H9 (cell line): Measurements from ENCODE around the gene SLC9A4. TPM values are rescaled to one million over a fixed set of nuclear protein-coding genes. Genes with fewer than 3 reads are reported as not detected.

Source experiments
- DNase-seq: peaks from one replicate; pipeline ENCODE4 v3.0.0-alpha.2; 2017
- H2AFZ ChIP-seq: one replicate; pipeline ENCODE4 v1.6.1; 2013; ENCODE audit warnings: mild to moderate bottlenecking, low read length, control low read depth, moderate library complexity
- H2AK5ac ChIP-seq: 2 replicates; pipeline ENCODE4 v1.6.1; 2013; ENCODE audit warnings: low read length, control low read depth, mixed read lengths; ENCODE audit not compliant: insufficient read length
- H2BK120ac ChIP-seq: one replicate; pipeline ENCODE4 v1.6.1; 2013; ENCODE audit warnings: low read depth, mild to moderate bottlenecking, low read length, control low read depth, inconsistent platforms; ENCODE audit not compliant: poor library complexity, severe bottlenecking
- H2BK12ac ChIP-seq: 2 replicates; pipeline ENCODE4 v1.6.1; 2013; ENCODE audit warnings: low read length, control low read depth, mixed read lengths, low read depth; ENCODE audit not compliant: insufficient read length
- H2BK15ac ChIP-seq: 2 replicates; pipeline ENCODE4 v1.6.1; 2013; ENCODE audit warnings: low read depth, low read length, control low read depth
- H2BK20ac ChIP-seq: one replicate; pipeline ENCODE4 v1.6.1; 2013; ENCODE audit warnings: low read depth, mild to moderate bottlenecking, low read length, control low read depth, inconsistent platforms; ENCODE audit not compliant: poor library complexity, severe bottlenecking
- H2BK5ac ChIP-seq: 2 replicates; pipeline ENCODE4 v1.6.1; 2013; ENCODE audit warnings: low read length, control low read depth, mixed read lengths; ENCODE audit not compliant: insufficient read length
- H3K14ac ChIP-seq: 2 replicates; pipeline ENCODE4 v1.6.1; 2013; ENCODE audit warnings: low read length, control low read depth; ENCODE audit not compliant: insufficient read depth
- H3K18ac ChIP-seq: 2 replicates; pipeline ENCODE4 v1.6.1; 2013; ENCODE audit warnings: low read depth, mild to moderate bottlenecking, mixed read lengths, low read length, control low read depth; ENCODE audit not compliant: insufficient read length
- H3K23ac ChIP-seq: 2 replicates; pipeline ENCODE4 v1.6.1; 2013; ENCODE audit warnings: low read length, control low read depth, mixed read lengths, low read depth; ENCODE audit not compliant: insufficient read length
- H3K23me2 ChIP-seq: 2 replicates; pipeline ENCODE4 v1.6.1; 2013; ENCODE audit warnings: low read depth, mild to moderate bottlenecking, mixed read lengths, low read length, control low read depth; ENCODE audit not compliant: insufficient read length, poor library complexity, severe bottlenecking
- H3K27ac ChIP-seq: 2 replicates; pipeline ENCODE4 v1.5.1; 2013; ENCODE audit warnings: low read length, control low read depth, mixed read lengths, low read depth; ENCODE audit not compliant: insufficient read length
- H3K27me3 ChIP-seq: 2 replicates; pipeline ENCODE4 v1.6.1; 2013; ENCODE audit warnings: low read length, control low read depth, inconsistent platforms; ENCODE audit not compliant: insufficient read depth
- H3K4ac ChIP-seq: 2 replicates; pipeline ENCODE4 v1.6.1; 2013; ENCODE audit warnings: low read depth, mild to moderate bottlenecking, control low read depth, inconsistent platforms, low read length, moderate library complexity
- H3K4me1 ChIP-seq: 2 replicates; pipeline ENCODE4 v1.6.1; 2013; ENCODE audit warnings: low read length, control low read depth, inconsistent platforms; ENCODE audit not compliant: insufficient read depth
- H3K4me2 ChIP-seq: 2 replicates; pipeline ENCODE4 v1.6.1; 2013; ENCODE audit warnings: low read length, control low read depth, mixed read lengths; ENCODE audit not compliant: insufficient read length, insufficient read depth
- H3K56ac ChIP-seq: 2 replicates; pipeline ENCODE4 v1.6.1; 2013; ENCODE audit warnings: low read depth, mild to moderate bottlenecking, mixed read lengths, low read length, control low read depth; ENCODE audit not compliant: insufficient read length
- H3K79me1 ChIP-seq: 2 replicates; pipeline ENCODE4 v1.6.1; 2013; ENCODE audit warnings: low read depth, mild to moderate bottlenecking, moderate library complexity, low read length, control low read depth, inconsistent platforms; ENCODE audit not compliant: insufficient read depth, poor library complexity, severe bottlenecking
- H3K79me2 ChIP-seq: 2 replicates; pipeline ENCODE4 v1.6.1; 2013; ENCODE audit warnings: low read length, control low read depth, inconsistent platforms; ENCODE audit not compliant: insufficient read depth
- H3K9ac ChIP-seq: 2 replicates; pipeline ENCODE4 v1.6.1; 2013; ENCODE audit warnings: low read length, control low read depth, mixed read lengths; ENCODE audit not compliant: insufficient read length; ENCODE audit errors: extremely low read depth
- H3K9me3 ChIP-seq: one replicate; pipeline ENCODE4 v1.6.1; 2013; ENCODE audit warnings: low read depth, low read length, inconsistent platforms; ENCODE audit not compliant: control insufficient read depth
- H3T11ph ChIP-seq: one replicate; pipeline ENCODE4 v1.6.1; 2013; ENCODE audit warnings: mild to moderate bottlenecking, low read length, control low read depth, inconsistent platforms
- H4K20me1 ChIP-seq: one replicate; pipeline ENCODE4 v1.6.1; 2013; ENCODE audit not compliant: control insufficient read depth, insufficient read length, insufficient read depth
- H4K5ac ChIP-seq: 2 replicates; pipeline ENCODE4 v1.6.1; 2013; ENCODE audit warnings: low read depth, mild to moderate bottlenecking, mixed read lengths, low read length, control low read depth; ENCODE audit not compliant: insufficient read length
- H4K8ac ChIP-seq: replicated peaks from 2 replicates; pipeline ENCODE4 v1.6.1; 2013; ENCODE audit warnings: low read length, control low read depth, mixed read lengths, low read depth; ENCODE audit not compliant: insufficient read length
- H4K91ac ChIP-seq: 2 replicates; pipeline ENCODE4 v1.6.1; 2013; ENCODE audit warnings: low read depth, mild to moderate bottlenecking, moderate library complexity, mixed read lengths, low read length, control low read depth; ENCODE audit not compliant: insufficient read length
- H3K27ac Mint-ChIP-seq, 3 experiments: 2 replicates in 2 of 3; 3 replicates in 1 of 3; pipeline ENCODE4 v1.8.0; 2020 to 2021; ENCODE audit warnings: mixed read lengths in 3 of 3, mild to moderate bottlenecking in 1 of 3, moderate library complexity in 1 of 3
- H3K27me3 Mint-ChIP-seq: 2 replicates; pipeline ENCODE4 v1.8.0; 2021; ENCODE audit warnings: low read depth, mild to moderate bottlenecking, moderate library complexity, mixed read lengths
- H3K36me3 Mint-ChIP-seq, 3 experiments: 2 replicates in 2 of 3; 3 replicates in 1 of 3; pipeline ENCODE4 v1.8.0; 2020 to 2021; ENCODE audit warnings: low read depth in 3 of 3, mixed read lengths in 3 of 3; ENCODE audit not compliant: insufficient read depth in 1 of 3
- H3K4me1 Mint-ChIP-seq, 2 experiments: 2 replicates each; pipeline ENCODE4 v1.8.0; 2020; ENCODE audit warnings: mixed read lengths in 2 of 2
- H3K4me3 Mint-ChIP-seq, 2 experiments: 2 replicates in 1 of 2; 3 replicates in 1 of 2; pipeline ENCODE4 v1.8.0; 2020 to 2021; ENCODE audit warnings: mild to moderate bottlenecking in 2 of 2, mixed read lengths in 2 of 2, moderate library complexity in 1 of 2
- H3K9me3 Mint-ChIP-seq, 2 experiments: 2 replicates in 1 of 2; 3 replicates in 1 of 2; pipeline ENCODE4 v1.8.0; 2020; ENCODE audit warnings: mild to moderate bottlenecking in 2 of 2, mixed read lengths in 2 of 2, moderate library complexity in 1 of 2
- CTCF ChIP-seq: fragments of 200-600 bp; sonication (generic); conservative IDR thresholded peaks from 3 replicates; pipeline ENCODE4 v1.8.0; 2021; ENCODE audit warnings: antibody characterized with exemption, mild to moderate bottlenecking
- WGBS: extraction: QIAGEN DNeasy Blood & Tissue Kit; methylation state at CpG from one replicate; pipeline ENCODE4 v1.1.7; 2013; ENCODE audit warnings: missing lambda C conversion rate, low lambda C conversion rate, mixed read lengths; ENCODE audit not compliant: insufficient read length; ENCODE audit errors: extremely low coverage; 5-methylcytosine and 5-hydroxymethylcytosine counted together
- microRNA-seq: library from miRNA; unstranded; fragments of <30 nt; microRNA quantifications from one replicate; pipeline ENCODE4, GENCODE V29; 2020; ENCODE audit warnings: borderline microRNAs expressed
- total RNA-seq: library from RNA; stranded (reverse); gene quantifications from 2 replicates; pipeline ENCODE4 v1.2.1, GENCODE V29; 2021

SLC9A4 gene
- total RNA-seq, 1 experiment from 2014 or later = not detected

DNA sequence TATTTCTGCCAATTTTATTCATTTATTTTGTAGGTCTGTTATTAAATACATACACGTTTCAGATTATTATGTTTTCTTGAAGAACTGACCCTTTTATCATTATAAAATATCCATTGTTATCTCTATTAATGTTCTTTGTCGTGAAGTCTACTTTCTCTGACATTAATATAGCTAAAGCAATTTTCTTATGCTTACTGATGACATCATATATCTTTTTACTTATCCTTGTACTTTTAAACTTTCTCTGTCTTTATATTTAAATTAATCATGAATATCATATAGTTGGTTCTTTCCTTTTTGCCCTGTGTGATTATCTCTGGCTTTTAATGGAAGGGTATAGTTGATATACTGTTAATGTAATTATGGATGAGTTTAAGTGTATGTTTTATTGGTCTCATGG, 109.8 kb downstream of the SLC9A4 start:
- TF ChIP-seq CTCF = no peak
- Histone ChIP-seq H4K91ac (no peak overlapping the region), H2AK5ac (no peak overlapping the region), H4K5ac (no peak overlapping the region), H3K9ac (no peak overlapping the region), H3K18ac (no peak overlapping the region), H3K56ac (no peak overlapping the region), H4K8ac (no peak overlapping the region), H2BK12ac (no peak overlapping the region), H3K23me2 (no peaks in the 10 kb centered on the region), H3K4me1 (peaks cover 4% of the 10 kb centered on the region; the same call in 1 of the 2 replicates), H3K27me3 (no peaks in the 10 kb centered on the region), H3K79me2 (no peaks in the 10 kb centered on the region), H3K4ac (no peak overlapping the region), H2BK5ac (no peak overlapping the region), H2BK20ac (no peak overlapping the region), H3K9me3 (no peaks in the 10 kb centered on the region), H2AFZ (no peak overlapping the region), H3K23ac (no peak overlapping the region), H3K27ac (no peak overlapping the region), H3T11ph (no peak overlapping the region), H4K20me1 (no peaks in the 10 kb centered on the region), H2BK15ac (no peak overlapping the region), H3K4me2 (no peak overlapping the region), H3K14ac (no peak overlapping the region), H3K79me1 (no peaks in the 10 kb centered on the region), H2BK120ac (no peak overlapping the region)
- no peaks in the 10 kb centered on the region; a peak in 1 of 7 replicates for H3K36me3 Mint-ChIP-seq
- H3K4me3 Mint-ChIP-seq = no peak overlapping the region
- H3K9me3 Mint-ChIP-seq = peaks cover 0 to 2% of the 10 kb centered on the region in 2 experiments; a peak in 2 of 5 replicates
- no CpG with 5 or more reads among the region's 2 CpGs for WGBS
- DNase-seq = no peak
- H3K27me3 Mint-ChIP-seq = no peaks in the 10 kb centered on the region; the same call in 1 of the 2 replicates
- peaks cover 12% of the 10 kb centered on the region in 2 experiments for H3K4me1 Mint-ChIP-seq
- H3K27ac Mint-ChIP-seq = no peak overlapping the region

Small RNAs within 50 kb of the gene (microRNA-seq; reads per million reads assigned to microRNA genes)
- gene MIR4772 = not detected

Other genes with a start within 250 kb of the SLC9A4 start
- gene IL1RL1, start 161.7 kb upstream of the SLC9A4 start, total RNA-seq = not detected in 2 replicates
- not detected in 2 replicates for gene IL18R1, start 117.4 kb upstream of the SLC9A4 start, total RNA-seq
- gene IL18RAP, start 50.1 kb upstream of the SLC9A4 start, total RNA-seq = not detected in 2 replicates
- 0.04 TPM in 2 replicates for gene SLC9A2, start 146.3 kb downstream of the SLC9A4 start, total RNA-seq